ENCODE data around the gene PGLYRP2.

The PGLYRP2 gene

GRCh38 chr19:15455996-15456395, 23.3 kb downstream of the PGLYRP2 start:
- H3K23ac ChIP-seq (ENCODE audit: low read depth, low read length, poor library complexity) = no peak overlapping the region
- no CpG with 5 or more reads among the region's 9 CpGs for WGBS, 2 donors (ENCODE audit: extremely low coverage in 2 of 2, insufficient read length in 2 of 2, insufficient replicate concordance in 1 of 2)
- H3K27me3 ChIP-seq (ENCODE audit: control insufficient read depth in 3 of 3, insufficient read depth in 3 of 3, low read depth in 1 of 3, low read length in 3 of 3) = peaks cover 24 to 79% (median 72%) of the 10 kb centered on the region in 3 experiments

GRCh38 chr19:15453906-15454860, 25.1 kb downstream of the PGLYRP2 start:
- DNase-seq (ENCODE audit: low spot score) = no peak
- no peak overlapping the region for H4K8ac ChIP-seq (ENCODE audit: low read depth, low read length)
- H3K4ac ChIP-seq (ENCODE audit: low read length) = no peak overlapping the region
- H4K91ac ChIP-seq (ENCODE audit: low read depth, low read length, poor library complexity) = no peak overlapping the region
- H3K4me1 ChIP-seq (ENCODE audit: control insufficient read depth in 2 of 2, insufficient read depth in 1 of 2, low read depth in 1 of 2, low read length in 2 of 2) = peaks cover 7% of the 10 kb centered on the region in 2 donors
- H3K18ac ChIP-seq (ENCODE audit: low read length) = no peak overlapping the region
- H2BK120ac ChIP-seq (ENCODE audit: low read depth, low read length) = no peak overlapping the region
- H2BK15ac ChIP-seq (ENCODE audit: low read length) = no peak overlapping the region
- 100% methylated on average over 1 of the region's 17 CpGs; no CpG with 5 or more reads in 1 of the 2 donors for WGBS, 2 donors (ENCODE audit: extremely low coverage in 2 of 2, insufficient read length in 2 of 2, insufficient replicate concordance in 1 of 2)
- no peak overlapping the region for H3K4me3 ChIP-seq (ENCODE audit: low read length in 2 of 2)
- no peak overlapping the region for H3K14ac ChIP-seq (ENCODE audit: low read length)
- H2BK12ac ChIP-seq (ENCODE audit: low read length) = no peak overlapping the region
- no peak overlapping the region for H2BK5ac ChIP-seq (ENCODE audit: low read length)
- peaks cover 0 to 2% of the 10 kb centered on the region in 2 donors for H3K9me3 ChIP-seq (replicated peaks in 1 of 2; ENCODE audit: control insufficient read depth in 2 of 2, insufficient read depth in 1 of 2, low read depth in 1 of 2, low read length in 2 of 2)
- H3K27ac ChIP-seq (replicated peaks; ENCODE audit: low read length) = no peak overlapping the region
- H3K79me1 ChIP-seq (ENCODE audit: low read depth, low read length) = no peaks in the 10 kb centered on the region
- peak overlapping the region; percentile 7 for H2AK5ac ChIP-seq (ENCODE audit: low read depth, low read length)
- H3K36me3 ChIP-seq (replicated peaks in 1 of 2; ENCODE audit: control insufficient read depth in 2 of 2, insufficient read depth in 2 of 2, low read length in 2 of 2) = no peaks in the 10 kb centered on the region
- H3K4me2 ChIP-seq (ENCODE audit: insufficient read depth, low read length, poor library complexity, severe bottlenecking) = no peak overlapping the region
- no peak overlapping the region for H2AFZ ChIP-seq (ENCODE audit: low read length)
- H3K9ac ChIP-seq (ENCODE audit: low read depth, low read length, poor library complexity) = no peak overlapping the region
- H3K27me3 ChIP-seq (ENCODE audit: control insufficient read depth in 3 of 3, insufficient read depth in 3 of 3, low read depth in 1 of 3, low read length in 3 of 3) = peaks cover 24 to 61% (median 61%) of the 10 kb centered on the region in 3 experiments
- H3K23ac ChIP-seq (ENCODE audit: low read depth, low read length, poor library complexity) = no peak overlapping the region

More at GRCh38 chr19:15455996-15456395, 23.3 kb downstream of the PGLYRP2 start:
- Histone ChIP-seq H4K8ac (ENCODE audit: low read depth, low read length) (no peak overlapping the region), H3K4me2 (ENCODE audit: insufficient read depth, low read length, poor library complexity, severe bottlenecking) (no peak overlapping the region), H3K36me3 (replicated peaks in 1 of 2; ENCODE audit: control insufficient read depth in 2 of 2, insufficient read depth in 2 of 2, low read length in 2 of 2) (no peaks in the 10 kb centered on the region), H3K14ac (ENCODE audit: low read length) (no peak overlapping the region), H3K9me3 (replicated peaks in 1 of 2; ENCODE audit: control insufficient read depth in 2 of 2, insufficient read depth in 1 of 2, low read depth in 1 of 2, low read length in 2 of 2) (peaks cover 0 to 2% of the 10 kb centered on the region in 2 donors), H3K4me3 (ENCODE audit: low read length in 2 of 2) (no peak overlapping the region), H3K4ac (ENCODE audit: low read length) (no peak overlapping the region), H2AFZ (ENCODE audit: low read length) (no peak overlapping the region), H2AK5ac (ENCODE audit: low read depth, low read length) (no peak overlapping the region), H2BK12ac (ENCODE audit: low read length) (no peak overlapping the region), H3K9ac (ENCODE audit: low read depth, low read length, poor library complexity) (no peak overlapping the region), H2BK5ac (ENCODE audit: low read length) (no peak overlapping the region), H3K79me1 (ENCODE audit: low read depth, low read length) (no peaks in the 10 kb centered on the region), H2BK15ac (ENCODE audit: low read length) (no peak overlapping the region), H3K18ac (ENCODE audit: low read length) (no peak overlapping the region), H2BK120ac (ENCODE audit: low read depth, low read length) (no peak overlapping the region), H3K27ac (replicated peaks; ENCODE audit: low read length) (no peak overlapping the region), H4K91ac (ENCODE audit: low read depth, low read length, poor library complexity) (no peak overlapping the region), H3K4me1 (ENCODE audit: control insufficient read depth in 2 of 2, insufficient read depth in 1 of 2, low read depth in 1 of 2, low read length in 2 of 2) (peaks cover 7% of the 10 kb centered on the region in 2 donors)
- no peak for DNase-seq (ENCODE audit: low spot score)

GRCh38 chr19:15453091-15453578, 26.2 kb downstream of the PGLYRP2 start:
- Histone ChIP-seq H3K9ac (ENCODE audit: low read depth, low read length, poor library complexity) (peak overlapping the region; percentile 83), H3K4me3 (ENCODE audit: low read length in 2 of 2) (peak overlapping the region; percentile 22 to 81), H3K36me3 (replicated peaks in 1 of 2; ENCODE audit: control insufficient read depth in 2 of 2, insufficient read depth in 2 of 2, low read length in 2 of 2) (no peaks in the 10 kb centered on the region), H3K4me1 (ENCODE audit: control insufficient read depth in 2 of 2, insufficient read depth in 1 of 2, low read depth in 1 of 2, low read length in 2 of 2) (peaks cover 12 to 14% of the 10 kb centered on the region in 2 donors), H3K27ac (replicated peaks; ENCODE audit: low read length) (no peak overlapping the region), H3K79me1 (ENCODE audit: low read depth, low read length) (no peaks in the 10 kb centered on the region), H3K23ac (ENCODE audit: low read depth, low read length, poor library complexity) (peak overlapping the region; percentile 94), H3K18ac (ENCODE audit: low read length) (peak overlapping the region; percentile 93), H3K9me3 (replicated peaks in 1 of 2; ENCODE audit: control insufficient read depth in 2 of 2, insufficient read depth in 1 of 2, low read depth in 1 of 2, low read length in 2 of 2) (no peaks in the 10 kb centered on the region), H4K91ac (ENCODE audit: low read depth, low read length, poor library complexity) (no peak overlapping the region), H2BK120ac (ENCODE audit: low read depth, low read length) (no peak overlapping the region), H2BK5ac (ENCODE audit: low read length) (no peak overlapping the region), H2AK5ac (ENCODE audit: low read depth, low read length) (peak overlapping the region; percentile 47), H4K8ac (ENCODE audit: low read depth, low read length) (no peak overlapping the region), H3K14ac (ENCODE audit: low read length) (no peak overlapping the region), H2BK12ac (ENCODE audit: low read length) (no peak overlapping the region), H3K27me3 (ENCODE audit: control insufficient read depth in 3 of 3, insufficient read depth in 3 of 3, low read depth in 1 of 3, low read length in 3 of 3) (peaks cover 22 to 56% (median 56%) of the 10 kb centered on the region in 3 experiments), H2BK15ac (ENCODE audit: low read length) (peak overlapping the region; percentile 20), H2AFZ (ENCODE audit: low read length) (peak overlapping the region; percentile 79), H3K4me2 (ENCODE audit: insufficient read depth, low read length, poor library complexity, severe bottlenecking) (peak overlapping the region; percentile 82), H3K4ac (ENCODE audit: low read length) (no peak overlapping the region)
- no peak for DNase-seq (ENCODE audit: low spot score)
- no CpG with 5 or more reads among the region's 44 CpGs for WGBS, 2 donors (ENCODE audit: extremely low coverage in 2 of 2, insufficient read length in 2 of 2, insufficient replicate concordance in 1 of 2)
